PC-3 (cell line): ENCODE results near the gene SRD5A2. TPM values are rescaled to one million over a fixed set of nuclear protein-coding genes. Genes with fewer than 3 reads are reported as not detected.

Experiments used
- ATAC-seq: fragments of 200-7000 bp; cut with Tn5 transposase; 2 replicates; pipeline ENCODE4 v1.9.1; 2020; ENCODE audit warnings: mild to moderate bottlenecking, moderate library complexity
- BruUV-seq: library from RNA; stranded (reverse); fragments of 400-500 nt; replicated peaks from 2 replicates; lab custom pipeline; 2021; lab: Mats Ljungman, UMichigan
- CTCF ChIA-PET: fragments of 300-600 bp; sonication (Branson Sonifier 250); formaldehyde crosslinking; loops from one replicate; lab custom pipeline; 2022; ENCODE audit warnings: antibody characterized with exemption; lab: Charles Lee
- POLR2A ChIA-PET: fragments of 300-600 bp; sonication (Branson Sonifier 250); formaldehyde crosslinking; loops from one replicate; lab custom pipeline; 2022; ENCODE audit warnings: antibody characterized with exemption; ENCODE audit not compliant: unreplicated experiment; lab: Charles Lee
- DNase-seq: peaks from one replicate; pipeline ENCODE4 v3.0.0-alpha.2; 2015
- H2AFZ ChIP-seq: fragments of 300-600 bp; sonication (generic); 2 replicates; pipeline ENCODE4 v1.6.0; 2016; ENCODE audit warnings: antibody characterized with exemption, low read length
- H3F3A ChIP-seq: fragments of 300-600 bp; sonication (generic); one replicate; pipeline ENCODE4 v1.6.0; 2017; ENCODE audit warnings: antibody characterized with exemption, low read length, control low read depth, mild to moderate bottlenecking; ENCODE audit not compliant: unreplicated experiment
- H3K27ac ChIP-seq: fragments of 300-600 bp; sonication (generic); 2 replicates; pipeline ENCODE4 v1.5.1; 2016; ENCODE audit warnings: mild to moderate bottlenecking, low read length
- H3K27me3 ChIP-seq: fragments of 300-600 bp; sonication (generic); 2 replicates; pipeline ENCODE4 v1.6.1; 2016; ENCODE audit warnings: low read length, mixed read lengths
- H3K36me3 ChIP-seq: fragments of 300-600 bp; sonication (generic); 2 replicates; pipeline ENCODE4 v1.6.1; 2016; ENCODE audit warnings: low read depth, mixed run types, low read length, mixed read lengths
- H3K4me1 ChIP-seq: fragments of 300-600 bp; sonication (generic); 2 replicates; pipeline ENCODE4 v1.5.1; 2016; ENCODE audit warnings: low read length; ENCODE audit not compliant: insufficient read depth
- H3K4me2 ChIP-seq: fragments of 300-600 bp; sonication (generic); 2 replicates; pipeline ENCODE4 v1.6.0; 2016; ENCODE audit warnings: low read length
- H3K4me3 ChIP-seq: fragments of 300-600 bp; sonication (generic); 2 replicates; pipeline ENCODE4 v1.5.1; 2016; ENCODE audit warnings: mild to moderate bottlenecking, low read length, mixed read lengths
- H3K79me2 ChIP-seq: fragments of 300-600 bp; sonication (generic); 2 replicates; pipeline ENCODE4 v1.6.1; 2017; ENCODE audit warnings: low read length, mixed read lengths
- H3K9ac ChIP-seq: fragments of 300-600 bp; sonication (generic); 2 replicates; pipeline ENCODE4 v1.6.0; 2016; ENCODE audit warnings: mild to moderate bottlenecking, low read length
- H3K9me2 ChIP-seq: fragments of 300-600 bp; sonication (generic); replicated peaks from 2 replicates; pipeline ENCODE4 v1.6.1; 2016; ENCODE audit warnings: mixed run types, low read length, mixed read lengths
- H3K9me3 ChIP-seq: fragments of 300-600 bp; sonication (generic); 2 replicates; pipeline ENCODE4 v1.6.1; 2016; ENCODE audit warnings: low read length, mixed read lengths
- H4K20me1 ChIP-seq: fragments of 300-600 bp; sonication (generic); 2 replicates; pipeline ENCODE4 v1.6.1; 2016; ENCODE audit warnings: low read length, mixed read lengths
- CTCF ChIP-seq: fragments of 300-600 bp; sonication (generic); conservative IDR thresholded peaks from 2 replicates; pipeline ENCODE4 v1.5.1; 2017; ENCODE audit warnings: antibody characterized with exemption, low read depth, mild to moderate bottlenecking, low read length
- EZH2 ChIP-seq: fragments of 300-600 bp; sonication (generic); IDR thresholded peaks from one replicate; pipeline ENCODE4 v1.6.1; 2017; ENCODE audit warnings: antibody characterized with exemption, mild to moderate bottlenecking, low read length; ENCODE audit not compliant: unreplicated experiment
- EZH2phosphoT487 ChIP-seq: fragments of 300-600 bp; sonication (generic); IDR thresholded peaks from 2 replicates; pipeline ENCODE4 v1.6.1; 2018; ENCODE audit warnings: mild to moderate bottlenecking, antibody characterized with exemption, low read length, borderline replicate concordance
- intact Hi-C: fragments of 100-400 bp; cut with micrococcal nuclease; formaldehyde crosslinking; loops from 2 replicates; pipeline ENCODE4 v1.9.0; 2023
- total RNA-seq: library from RNA; depleted of rRNA; stranded (reverse); fragments of >200 nt; gene quantifications from 2 replicates; pipeline ENCODE4 v1.2.3, GENCODE V29; 2014

The SRD5A2 gene
- total RNA-seq, 1 experiment from 2014 or later: 0.07 TPM

GRCh38 chr2:31534636-31535035 lies 46.1 kb downstream of the SRD5A2 start:
- Histone ChIP-seq H3K27ac (no peak overlapping the region), H3K27me3 (peaks cover 15% of the 10 kb centered on the region), H2AFZ (no peak overlapping the region), H3K9me3 (no peaks in the 10 kb centered on the region), H4K20me1 (no peaks in the 10 kb centered on the region), H3K4me2 (no peak overlapping the region), H3K4me3 (no peak overlapping the region), H3K9ac (no peak overlapping the region), H3K36me3 (no peaks in the 10 kb centered on the region), H3K4me1 (no peaks in the 10 kb centered on the region), H3K79me2 (no peaks in the 10 kb centered on the region), H3K9me2 (no peaks in the 10 kb centered on the region), H3F3A (no peaks in the 10 kb centered on the region)
- BruUV-seq: no TSS peak
- ChIA-PET POLR2A (no interaction called here), CTCF (no interaction called here)
- no peak for TF ChIP-seq CTCF
- TF ChIP-seq EZH2: no peak
- no peak for TF ChIP-seq EZH2phosphoT487
- intact Hi-C loops: no loop called here
- DNase-seq (peak; percentile 63), ATAC-seq (no peak)

GRCh38 chr2:31533036-31533435 lies 47.7 kb downstream of the SRD5A2 start:
- no peak for TF ChIP-seq EZH2phosphoT487
- no peak for TF ChIP-seq EZH2
- TF ChIP-seq CTCF: no peak
- Histone ChIP-seq H3K4me2 (no peak overlapping the region), H3F3A (no peaks in the 10 kb centered on the region), H3K27me3 (peaks cover 22% of the 10 kb centered on the region), H3K36me3 (no peaks in the 10 kb centered on the region), H3K4me1 (no peaks in the 10 kb centered on the region), H3K4me3 (no peak overlapping the region), H3K9me3 (no peaks in the 10 kb centered on the region), H4K20me1 (no peaks in the 10 kb centered on the region), H3K79me2 (no peaks in the 10 kb centered on the region), H3K9ac (no peak overlapping the region), H3K9me2 (no peaks in the 10 kb centered on the region), H3K27ac (no peak overlapping the region), H2AFZ (no peak overlapping the region)
- DNase-seq: no peak
- no TSS peak for BruUV-seq
- intact Hi-C loops: no loop called here
- CTCF ChIA-PET: no interaction called here
- POLR2A ChIA-PET: no interaction called here
- no peak for ATAC-seq

GRCh38 chr2:31531101-31531500 lies 49.6 kb downstream of the SRD5A2 start:
- Histone ChIP-seq H3K36me3 (no peaks in the 10 kb centered on the region), H3K9ac (no peak overlapping the region), H3K4me3 (no peak overlapping the region), H3F3A (no peaks in the 10 kb centered on the region), H3K27ac (no peak overlapping the region), H3K9me2 (no peaks in the 10 kb centered on the region), H3K4me1 (no peaks in the 10 kb centered on the region), H3K27me3 (peaks cover 30% of the 10 kb centered on the region), H2AFZ (no peak overlapping the region), H3K9me3 (no peaks in the 10 kb centered on the region), H3K79me2 (no peaks in the 10 kb centered on the region), H4K20me1 (no peaks in the 10 kb centered on the region), H3K4me2 (no peak overlapping the region)
- ChIA-PET CTCF (no interaction called here), POLR2A (no interaction called here)
- intact Hi-C loops: no loop called here
- ATAC-seq (no peak), DNase-seq (no peak)
- BruUV-seq: no TSS peak
- no peak for TF ChIP-seq EZH2phosphoT487
- no peak for TF ChIP-seq CTCF
- TF ChIP-seq EZH2: no peak
